DOHH2 (cell line): ENCODE data around the gene NFATC4.

Experiments used
- EZH2phosphoT487 ChIP-seq: fragments of 200-600 bp; sonication (generic); IDR thresholded peaks from 2 replicates; pipeline ENCODE4 v1.6.1; 2017; ENCODE audit warnings: borderline replicate concordance, mild to moderate bottlenecking, antibody characterized with exemption, low read length, moderate library complexity, mixed read lengths
- TF ChIP-seq, protein P1 (sequence below): fragments of 200-600 bp; sonication (generic); IDR thresholded peaks from one replicate; pipeline ENCODE4 v1.5.1; 2014; ENCODE audit warnings: antibody characterized with exemption, mild to moderate bottlenecking, low read depth, low read length; ENCODE audit not compliant: poor library complexity, severe bottlenecking

DNA sequence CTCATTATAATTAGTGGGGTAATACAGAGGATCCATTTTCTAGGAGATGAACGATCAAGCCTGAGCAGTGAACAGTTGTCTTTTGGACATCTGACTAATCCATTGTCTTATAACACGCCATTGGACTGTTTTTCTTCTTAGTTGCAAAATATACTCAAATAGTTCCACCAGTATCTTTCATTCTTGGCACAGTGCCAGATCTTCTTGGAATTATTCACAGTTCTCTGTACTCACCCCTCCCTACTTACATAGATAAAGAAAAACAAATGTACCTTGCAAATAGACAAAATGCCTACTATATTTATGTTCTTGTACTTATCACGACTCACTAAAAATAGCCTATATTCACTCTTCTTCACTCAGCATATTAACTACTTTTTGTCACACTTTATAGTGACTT is 57.7 kb downstream of the NFATC4 start:
- TF ChIP-seq, protein P1, sequence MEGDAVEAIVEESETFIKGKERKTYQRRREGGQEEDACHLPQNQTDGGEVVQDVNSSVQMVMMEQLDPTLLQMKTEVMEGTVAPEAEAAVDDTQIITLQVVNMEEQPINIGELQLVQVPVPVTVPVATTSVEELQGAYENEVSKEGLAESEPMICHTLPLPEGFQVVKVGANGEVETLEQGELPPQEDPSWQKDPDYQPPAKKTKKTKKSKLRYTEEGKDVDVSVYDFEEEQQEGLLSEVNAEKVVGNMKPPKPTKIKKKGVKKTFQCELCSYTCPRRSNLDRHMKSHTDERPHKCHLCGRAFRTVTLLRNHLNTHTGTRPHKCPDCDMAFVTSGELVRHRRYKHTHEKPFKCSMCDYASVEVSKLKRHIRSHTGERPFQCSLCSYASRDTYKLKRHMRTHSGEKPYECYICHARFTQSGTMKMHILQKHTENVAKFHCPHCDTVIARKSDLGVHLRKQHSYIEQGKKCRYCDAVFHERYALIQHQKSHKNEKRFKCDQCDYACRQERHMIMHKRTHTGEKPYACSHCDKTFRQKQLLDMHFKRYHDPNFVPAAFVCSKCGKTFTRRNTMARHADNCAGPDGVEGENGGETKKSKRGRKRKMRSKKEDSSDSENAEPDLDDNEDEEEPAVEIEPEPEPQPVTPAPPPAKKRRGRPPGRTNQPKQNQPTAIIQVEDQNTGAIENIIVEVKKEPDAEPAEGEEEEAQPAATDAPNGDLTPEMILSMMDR, result no peak
- no peak for TF ChIP-seq EZH2phosphoT487
